Ovary (tissue), 9 donors: ENCODE results near the gene PMF1. TPM values are rescaled to one million over a fixed set of nuclear protein-coding genes. Genes with fewer than 3 reads are reported as not detected.

Experiments
- DNase-seq, 5 donors: peaks; one replicate each; pipeline ENCODE4 v3.0.0-alpha.2; 2019 to 2020
- H3K27ac ChIP-seq, 2 donors: fragments of 200-600 bp; one replicate each; pipeline versions ENCODE4 v1.5.1 to v1.8.0; 2019 to 2022
- H3K27me3 ChIP-seq: fragments of 200-600 bp; one replicate; pipeline ENCODE4 v1.8.0; 2022
- H3K36me3 ChIP-seq: fragments of 200-600 bp; sonication (generic); one replicate; pipeline ENCODE4 v1.5.1; 2019
- H3K4me1 ChIP-seq: one replicate; pipeline ENCODE4 v1.8.1; 2013; ENCODE audit warnings: mild to moderate bottlenecking, moderate library complexity; ENCODE audit not compliant: insufficient read depth
- H3K4me3 ChIP-seq: fragments of 200-600 bp; sonication (generic); one replicate; pipeline ENCODE4 v1.5.1; 2017
- H3K9me3 ChIP-seq, 2 donors: fragments of 200-600 bp in 1 of 2; sonication (generic) in 1 of 2; one replicate each; pipeline versions ENCODE4 v1.5.1 to v1.8.1; 2013 to 2019; ENCODE audit warnings: mild to moderate bottlenecking in 1 of 2, moderate library complexity in 1 of 2
- EP300 ChIP-seq: sonication (generic); formaldehyde crosslinking; IDR thresholded peaks from one replicate; pipeline ENCODE4 v1.6.1; 2017; ENCODE audit warnings: antibody characterized with exemption
- POLR2A ChIP-seq: fragments of 450-650 bp; IDR thresholded peaks from one replicate; pipeline ENCODE4 v1.6.1; 2017; ENCODE audit warnings: antibody characterized with exemption, mild to moderate bottlenecking, moderate library complexity
- WGBS, 3 donors: extraction: QIAGEN DNeasy Blood & Tissue Kit in 1 of 3; methylation state at CpG; one replicate each; pipeline versions ENCODE4 v1.1.5 to v1.1.7; 2013 to 2017; 5-methylcytosine and 5-hydroxymethylcytosine counted together
- intact Hi-C, 4 donors: fragments of 100-400 bp; cut with DNase I; formaldehyde crosslinking; loops; one replicate each; pipeline versions ENCODE4 v1.11.0 to v1.15.1; 2022 to 2023
- polyA plus RNA-seq, 2 donors: library from polyadenylated mRNA; stranded (reverse); fragments of 200-250 nt in 1 of 2; fragments of 350-450 nt in 1 of 2; fragmentation: Illumina TruSeq in 1 of 2; extraction: RNeasy Lipid Tissue Mini Kit (QIAGEN cat#74804) in 1 of 2; gene quantifications; one replicate each; pipeline ENCODE4 v1.2.3, GENCODE V29; 2013 to 2014
- total RNA-seq, 7 donors: library from RNA; depleted of rRNA in 2 of 7; stranded (reverse); fragments of >200 nt in 2 of 7; fragmentation: NEBNext Ultra II Directional in 3 of 7; extraction: Animal tissue kit (Norgen Biotek cat#: 25700) in 3 of 7; gene quantifications; one replicate each; pipeline versions ENCODE4 v1.1.0 to v1.2.4, GENCODE V29; 2016 to 2023
- TF ChIP-seq, protein P1 (sequence below), 3 donors: fragments of 450-650 bp in 2 of 3; fragments of 200-600 bp in 1 of 3; IDR thresholded peaks; one replicate each; pipeline versions ENCODE4 v1.5.1 to v1.8.0; 2016 to 2022; ENCODE audit warnings: antibody characterized with exemption in 3 of 3, mild to moderate bottlenecking in 1 of 3
- donor health status: DM: no; HTN: no; CAD: no; lungs with moderate emphysema.
- donor health status: DM: no; HTN: no; CAD: no.
- donor health status: Bipolar disorder and iron deficiency.
- donor health status: DM: yes; HTN: yes; CAD: no.
- donor health status: DM: no; HTN: no; CAD: no.
- donor health status: DM: yes; HTN: yes; CAD: no.

PMF1 gene
- total and polyA plus RNA-seq, 9 donors = 35.0 to 84.2 (median 53.0) TPM

- no peak for TF ChIP-seq EP300
- no peak for TF ChIP-seq POLR2A
- TF ChIP-seq, protein P1, sequence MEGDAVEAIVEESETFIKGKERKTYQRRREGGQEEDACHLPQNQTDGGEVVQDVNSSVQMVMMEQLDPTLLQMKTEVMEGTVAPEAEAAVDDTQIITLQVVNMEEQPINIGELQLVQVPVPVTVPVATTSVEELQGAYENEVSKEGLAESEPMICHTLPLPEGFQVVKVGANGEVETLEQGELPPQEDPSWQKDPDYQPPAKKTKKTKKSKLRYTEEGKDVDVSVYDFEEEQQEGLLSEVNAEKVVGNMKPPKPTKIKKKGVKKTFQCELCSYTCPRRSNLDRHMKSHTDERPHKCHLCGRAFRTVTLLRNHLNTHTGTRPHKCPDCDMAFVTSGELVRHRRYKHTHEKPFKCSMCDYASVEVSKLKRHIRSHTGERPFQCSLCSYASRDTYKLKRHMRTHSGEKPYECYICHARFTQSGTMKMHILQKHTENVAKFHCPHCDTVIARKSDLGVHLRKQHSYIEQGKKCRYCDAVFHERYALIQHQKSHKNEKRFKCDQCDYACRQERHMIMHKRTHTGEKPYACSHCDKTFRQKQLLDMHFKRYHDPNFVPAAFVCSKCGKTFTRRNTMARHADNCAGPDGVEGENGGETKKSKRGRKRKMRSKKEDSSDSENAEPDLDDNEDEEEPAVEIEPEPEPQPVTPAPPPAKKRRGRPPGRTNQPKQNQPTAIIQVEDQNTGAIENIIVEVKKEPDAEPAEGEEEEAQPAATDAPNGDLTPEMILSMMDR (IDR thresholded peaks at IDR 0.05) = no peak
- Histone ChIP-seq H3K27ac (no peak overlapping the region), H3K4me1 (no peaks in the 10 kb centered on the region), H3K36me3 (no peaks in the 10 kb centered on the region), H3K9me3 (no peaks in the 10 kb centered on the region), H3K4me3 (no peak overlapping the region), H3K27me3 (no peaks in the 10 kb centered on the region)
- no peak for DNase-seq
- intact Hi-C loops = no loop called here
- WGBS, 3 donors = 57 to 64% (median 62%) methylated on average over 9 of the region's 9 CpGs
Measured at GRCh38 chr1:156262461-156263287, 49.9 kb downstream of the PMF1 start.

GRCh38 chr1:156263288-156263655, 50.5 kb downstream of the PMF1 start:
- TF ChIP-seq POLR2A (no peak), EP300 (no peak)
- TF ChIP-seq, protein P1 (IDR thresholded peaks at IDR 0.05) = no peak
- no peaks in the 10 kb centered on the region for H3K36me3 ChIP-seq
- no peaks in the 10 kb centered on the region for H3K4me1 ChIP-seq
- no peaks in the 10 kb centered on the region for H3K27me3 ChIP-seq
- DNase-seq = no peak
- no peaks in the 10 kb centered on the region for H3K9me3 ChIP-seq
- no peak overlapping the region for H3K27ac ChIP-seq
- no peak overlapping the region for H3K4me3 ChIP-seq
- intact Hi-C loops = no loop called here
- 84 to 91% (median 90%) methylated on average over 9 of the region's 9 CpGs for WGBS, 3 donors

- no peak overlapping the region for H3K27ac ChIP-seq
- H3K4me3 ChIP-seq = no peak overlapping the region
- WGBS, 3 donors = 79 to 95% (median 87%) methylated on average over 13 of the region's 13 CpGs
- no peak for DNase-seq
- H3K4me1 ChIP-seq = no peaks in the 10 kb centered on the region
- H3K36me3 ChIP-seq = no peaks in the 10 kb centered on the region
- no peak for TF ChIP-seq EP300
- TF ChIP-seq, protein P1 (IDR thresholded peaks at IDR 0.05) = no peak
- no peak for TF ChIP-seq POLR2A
- no peaks in the 10 kb centered on the region for H3K27me3 ChIP-seq
- intact Hi-C loops = no loop called here
- H3K9me3 ChIP-seq = no peaks in the 10 kb centered on the region
Measured at GRCh38 chr1:156266051-156266450, 53.2 kb downstream of the PMF1 start.

DNA sequence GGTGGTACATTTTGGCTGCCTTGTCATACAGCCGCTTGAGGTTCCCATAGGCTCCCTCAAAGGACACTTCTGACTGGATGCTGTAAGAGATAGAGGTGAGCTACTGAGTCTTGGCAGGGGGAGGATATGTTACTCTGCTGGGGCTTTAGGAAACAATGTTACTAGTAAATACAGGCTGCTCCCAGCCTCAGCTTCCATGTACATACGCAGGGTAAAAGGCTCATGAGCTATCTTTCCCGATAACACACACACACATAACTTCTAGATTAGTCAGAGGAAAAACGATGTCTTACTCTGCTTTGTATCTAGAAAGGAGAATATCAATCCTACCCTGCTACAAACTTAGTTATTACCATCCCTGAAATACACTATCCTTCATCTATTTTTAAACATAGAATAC, 55.5 kb downstream of the PMF1 start:
- Histone ChIP-seq H3K27ac (no peak overlapping the region), H3K9me3 (no peaks in the 10 kb centered on the region), H3K4me1 (no peaks in the 10 kb centered on the region), H3K36me3 (no peaks in the 10 kb centered on the region), H3K4me3 (no peak overlapping the region), H3K27me3 (no peaks in the 10 kb centered on the region)
- WGBS, 3 donors = 60 to 67% (median 62%) methylated on average over 4 of the region's 4 CpGs
- no peak for DNase-seq
- intact Hi-C loops = no loop called here
- TF ChIP-seq POLR2A (no peak), EP300 (no peak)
- TF ChIP-seq, protein P1 (IDR thresholded peaks at IDR 0.05) = no peak
